ENCODE measurements around the gene CYTH2. TPM values are rescaled to one million over a fixed set of nuclear protein-coding genes. Genes with fewer than 3 reads are reported as not detected.
A peak's percentile ranks its signal among the peaks of the same experiment; 100 is the strongest.

CYTH2 gene
- total and polyA plus RNA-seq, 9 of the 15 experiments (the other 6 are each of a cell fraction or from before 2014, with no cell fraction given): 1.8 to 45.2 (median 23.8) TPM

- TF ChIP-seq ZBTB5 (IDR thresholded peaks at IDR 0.05) (peak; percentile 52; the same call in 1 of the 2 replicates), NUFIP1 (IDR thresholded peaks at IDR 0.05; ENCODE audit: partially characterized antibody) (no peak), SREBF1 (IDR thresholded peaks at IDR 0.05; ENCODE audit: borderline replicate concordance, low read depth, low read length) (peak; percentile 61; the same call in 1 of the 2 replicates), HCFC1 (IDR thresholded peaks at IDR 0.05; ENCODE audit: low read depth, low read length) (no peak), ZNF274 (IDR thresholded peaks at IDR 0.05; ENCODE audit: borderline replicate concordance, low read depth, low read length) (no peak), NBN (IDR thresholded peaks at IDR 0.05; ENCODE audit: low read depth) (peak; percentile 98), BRD9 (IDR thresholded peaks at IDR 0.05; ENCODE audit: low read depth, partially characterized antibody) (peak; percentile 88), ZNF408 (CRISPR knock-in tag; IDR thresholded peaks at IDR 0.05; ENCODE audit: low read depth) (no peak), HNRNPLL (IDR thresholded peaks at IDR 0.05; ENCODE audit: low read depth, low read length, poor library complexity, severe bottlenecking) (peak; percentile 86), ZNF324 (CRISPR knock-in tag; IDR thresholded peaks at IDR 0.05) (no peak), ETS1 (conservative IDR thresholded peaks at IDR 0.05; ENCODE audit: control insufficient read depth, low read depth, low read length) (0 out of 2 replicates have a peak, but pooled peaks have one; percentile 26), NRF1 (conservative IDR thresholded peaks at IDR 0.05 in 1 of 2, IDR thresholded peaks at IDR 0.05 in 1 of 2) (peak; percentile 92 to 94), DACH1 (IDR thresholded peaks at IDR 0.05; ENCODE audit: partially characterized antibody) (no peak), MEF2D (tag; conservative IDR thresholded peaks at IDR 0.05; ENCODE audit: low read depth) (0 out of 2 replicates have a peak, but pooled peaks have one; percentile 16), GTF3C2 (IDR thresholded peaks at IDR 0.05; ENCODE audit: borderline replicate concordance, extremely low read depth, insufficient read length) (no peak)
- TF ChIP-seq, protein P1, sequence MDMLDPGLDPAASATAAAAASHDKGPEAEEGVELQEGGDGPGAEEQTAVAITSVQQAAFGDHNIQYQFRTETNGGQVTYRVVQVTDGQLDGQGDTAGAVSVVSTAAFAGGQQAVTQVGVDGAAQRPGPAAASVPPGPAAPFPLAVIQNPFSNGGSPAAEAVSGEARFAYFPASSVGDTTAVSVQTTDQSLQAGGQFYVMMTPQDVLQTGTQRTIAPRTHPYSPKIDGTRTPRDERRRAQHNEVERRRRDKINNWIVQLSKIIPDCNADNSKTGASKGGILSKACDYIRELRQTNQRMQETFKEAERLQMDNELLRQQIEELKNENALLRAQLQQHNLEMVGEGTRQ (CRISPR knock-in tag; IDR thresholded peaks at IDR 0.05): peak; percentile 88
- TF ChIP-seq, protein P2, sequence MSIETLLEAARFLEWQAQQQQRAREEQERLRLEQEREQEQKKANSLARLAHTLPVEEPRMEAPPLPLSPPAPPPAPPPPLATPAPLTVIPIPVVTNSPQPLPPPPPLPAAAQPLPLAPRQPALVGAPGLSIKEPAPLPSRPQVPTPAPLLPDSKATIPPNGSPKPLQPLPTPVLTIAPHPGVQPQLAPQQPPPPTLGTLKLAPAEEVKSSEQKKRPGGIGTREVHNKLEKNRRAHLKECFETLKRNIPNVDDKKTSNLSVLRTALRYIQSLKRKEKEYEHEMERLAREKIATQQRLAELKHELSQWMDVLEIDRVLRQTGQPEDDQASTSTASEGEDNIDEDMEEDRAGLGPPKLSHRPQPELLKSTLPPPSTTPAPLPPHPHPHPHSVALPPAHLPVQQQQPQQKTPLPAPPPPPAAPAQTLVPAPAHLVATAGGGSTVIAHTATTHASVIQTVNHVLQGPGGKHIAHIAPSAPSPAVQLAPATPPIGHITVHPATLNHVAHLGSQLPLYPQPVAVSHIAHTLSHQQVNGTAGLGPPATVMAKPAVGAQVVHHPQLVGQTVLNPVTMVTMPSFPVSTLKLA (conservative IDR thresholded peaks at IDR 0.05): peak in 1 of 2 experiments; percentile 74; a peak in 3 of 4 replicates
Measured at GRCh38 chr19:48501494-48502349, 32.6 kb downstream of the CYTH2 start (continued).

All from K562 (cell line).